ENCODE measurements around the gene PDZD4.
"Not testable (repeated sequence)": the region's sequence is repeated elsewhere in the genome, so short reads cannot be mapped to it uniquely, and the experiment has no call there.

Gene PDZD4

DNA sequence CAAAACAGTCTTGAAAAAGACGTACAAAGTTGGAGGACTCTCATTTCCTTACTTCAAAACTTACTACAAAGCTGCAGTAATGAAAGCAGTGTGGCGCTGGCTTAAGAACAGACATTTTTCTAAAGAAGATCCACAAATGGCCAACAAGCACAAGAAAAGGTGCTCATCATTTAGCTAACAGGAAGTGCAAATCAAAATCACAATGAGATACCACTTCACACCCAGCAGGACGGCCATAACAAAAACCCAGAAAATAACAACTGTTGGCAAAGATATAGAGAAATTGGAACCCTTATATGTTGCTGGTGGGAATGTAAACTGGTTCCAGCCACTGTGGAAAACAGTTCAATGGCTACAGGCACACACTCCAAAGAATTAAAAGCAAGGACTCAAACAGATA lies 3.3 kb downstream of the PDZD4 start:
- TF ChIP-seq, protein P1, sequence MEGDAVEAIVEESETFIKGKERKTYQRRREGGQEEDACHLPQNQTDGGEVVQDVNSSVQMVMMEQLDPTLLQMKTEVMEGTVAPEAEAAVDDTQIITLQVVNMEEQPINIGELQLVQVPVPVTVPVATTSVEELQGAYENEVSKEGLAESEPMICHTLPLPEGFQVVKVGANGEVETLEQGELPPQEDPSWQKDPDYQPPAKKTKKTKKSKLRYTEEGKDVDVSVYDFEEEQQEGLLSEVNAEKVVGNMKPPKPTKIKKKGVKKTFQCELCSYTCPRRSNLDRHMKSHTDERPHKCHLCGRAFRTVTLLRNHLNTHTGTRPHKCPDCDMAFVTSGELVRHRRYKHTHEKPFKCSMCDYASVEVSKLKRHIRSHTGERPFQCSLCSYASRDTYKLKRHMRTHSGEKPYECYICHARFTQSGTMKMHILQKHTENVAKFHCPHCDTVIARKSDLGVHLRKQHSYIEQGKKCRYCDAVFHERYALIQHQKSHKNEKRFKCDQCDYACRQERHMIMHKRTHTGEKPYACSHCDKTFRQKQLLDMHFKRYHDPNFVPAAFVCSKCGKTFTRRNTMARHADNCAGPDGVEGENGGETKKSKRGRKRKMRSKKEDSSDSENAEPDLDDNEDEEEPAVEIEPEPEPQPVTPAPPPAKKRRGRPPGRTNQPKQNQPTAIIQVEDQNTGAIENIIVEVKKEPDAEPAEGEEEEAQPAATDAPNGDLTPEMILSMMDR (conservative IDR thresholded peaks at IDR 0.05), result no peak
- H3K27ac ChIP-seq, result no peak overlapping the region

DNA sequence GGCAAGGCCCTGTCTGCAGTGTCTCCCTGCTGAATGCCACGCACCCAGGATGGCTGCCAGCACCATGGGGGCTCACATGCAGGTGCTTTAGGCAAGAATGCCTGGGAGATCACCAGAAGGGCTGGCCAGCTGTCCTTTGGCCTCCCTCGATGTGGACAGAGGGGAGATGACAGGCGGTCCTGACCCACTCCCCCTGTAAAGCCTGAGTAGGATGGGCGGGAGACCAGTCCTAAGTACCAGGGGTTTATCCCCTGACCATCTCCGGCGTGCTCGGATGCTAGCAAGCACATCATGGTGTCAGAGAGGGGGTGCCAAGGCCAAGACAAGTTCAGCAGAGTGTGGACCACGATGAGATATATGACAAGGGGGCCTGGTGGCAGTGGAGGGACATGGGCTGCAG lies 5.3 kb downstream of the PDZD4 start:
- TF ChIP-seq, protein P1 (conservative IDR thresholded peaks at IDR 0.05), result no peak
- H3K27ac ChIP-seq, result no peak overlapping the region

DNA sequence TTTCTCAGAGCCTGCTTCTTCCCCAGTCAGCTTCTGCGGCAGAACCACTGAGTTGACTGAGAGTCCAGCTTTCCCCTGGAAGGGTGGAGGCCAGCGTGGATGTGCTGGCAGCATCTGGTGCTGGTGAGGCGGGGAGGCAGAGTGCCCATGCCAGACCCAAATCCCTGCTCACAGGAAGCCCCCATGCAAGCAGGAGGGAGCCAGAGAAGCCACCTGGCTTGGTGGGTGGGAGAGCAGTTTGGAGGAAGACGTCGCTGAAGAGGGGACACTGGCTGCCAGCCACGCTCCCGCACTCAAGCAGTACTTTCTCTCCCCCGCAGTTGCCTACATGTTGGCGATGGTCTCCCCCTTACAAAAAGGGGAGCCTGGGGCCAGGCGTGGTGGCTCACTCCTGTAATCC lies 6.0 kb downstream of the PDZD4 start:
- TF ChIP-seq, protein P1 (conservative IDR thresholded peaks at IDR 0.05), result no peak
- no peak overlapping the region for H3K27ac ChIP-seq

DNA sequence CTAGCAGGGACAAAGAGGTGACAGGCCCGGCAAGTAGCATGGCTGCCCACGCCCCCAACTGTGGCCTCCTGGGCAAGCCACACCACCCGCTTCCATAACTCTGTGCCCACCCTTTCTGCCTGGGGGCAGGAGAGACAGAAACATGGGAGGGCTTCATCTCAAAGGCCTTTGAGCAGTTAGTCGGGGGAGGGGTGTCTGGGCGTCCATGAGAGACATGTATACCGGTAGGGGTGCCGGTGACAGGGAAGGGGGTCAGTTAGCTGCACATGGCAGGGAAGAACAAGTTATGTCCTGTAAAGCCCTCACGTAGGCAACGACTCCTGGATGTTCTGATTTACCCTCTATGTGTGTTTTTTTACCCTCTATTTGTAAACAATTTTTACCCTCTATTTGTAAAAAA lies 9.3 kb downstream of the PDZD4 start:
- TF ChIP-seq, protein P1 (conservative IDR thresholded peaks at IDR 0.05), result no peak
- H3K27ac ChIP-seq, result no peak overlapping the region

DNA sequence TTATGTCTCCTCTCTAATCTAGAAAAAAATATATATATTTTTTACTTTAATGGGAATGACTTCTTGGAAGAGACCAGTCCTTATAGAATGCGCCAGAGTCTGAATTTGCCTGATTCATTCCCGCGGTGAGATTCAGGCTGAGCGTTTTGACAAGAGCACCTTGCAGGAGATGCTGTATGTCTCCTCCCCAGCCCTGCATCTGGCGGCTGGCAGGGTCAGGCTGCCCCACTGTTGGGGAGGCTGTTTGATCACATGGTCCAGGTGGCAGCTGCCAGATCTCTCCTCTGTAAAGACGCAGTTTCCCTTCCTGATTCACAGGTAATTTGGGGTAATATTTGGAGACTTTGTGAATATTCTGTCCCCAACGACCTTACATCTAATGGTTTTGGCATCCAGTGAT lies 9.7 kb downstream of the PDZD4 start:
- TF ChIP-seq, protein P1 (conservative IDR thresholded peaks at IDR 0.05), result no peak
- no peak overlapping the region for H3K27ac ChIP-seq

DNA sequence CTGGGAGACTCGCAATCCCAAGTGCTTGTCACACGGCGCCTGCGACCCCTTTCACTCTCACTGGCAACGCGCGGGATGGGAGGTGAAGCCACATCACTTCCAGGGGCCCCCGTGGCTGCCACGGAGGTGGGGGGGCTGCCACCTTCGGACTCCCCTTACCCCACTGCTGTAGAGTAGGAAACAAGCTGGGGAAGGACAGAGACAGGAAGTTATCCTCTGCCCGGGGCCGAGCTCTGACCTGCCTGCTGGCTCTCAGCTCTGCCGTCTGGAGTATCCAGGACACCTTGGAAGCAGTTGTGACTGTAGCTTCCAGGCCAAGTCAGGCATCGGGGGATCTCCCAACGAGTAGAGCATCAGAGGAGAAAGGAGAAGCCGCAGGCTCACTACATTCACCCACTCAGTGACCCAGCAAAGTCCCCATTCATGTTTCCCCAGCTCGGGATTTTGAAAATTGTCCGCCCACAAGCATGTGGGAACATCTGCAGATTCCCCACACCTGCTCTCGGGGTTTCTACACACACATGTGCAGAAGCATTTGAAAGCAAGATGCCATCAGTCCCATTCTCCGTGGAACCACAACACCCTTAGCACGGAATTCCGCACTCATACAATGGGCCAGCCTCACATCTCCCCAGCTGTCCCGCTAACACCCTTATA lies 10.8 kb downstream of the PDZD4 start:
- peak overlapping the region; percentile 71 for H3K27ac ChIP-seq
- TF ChIP-seq, protein P1 (conservative IDR thresholded peaks at IDR 0.05), result no peak

DNA sequence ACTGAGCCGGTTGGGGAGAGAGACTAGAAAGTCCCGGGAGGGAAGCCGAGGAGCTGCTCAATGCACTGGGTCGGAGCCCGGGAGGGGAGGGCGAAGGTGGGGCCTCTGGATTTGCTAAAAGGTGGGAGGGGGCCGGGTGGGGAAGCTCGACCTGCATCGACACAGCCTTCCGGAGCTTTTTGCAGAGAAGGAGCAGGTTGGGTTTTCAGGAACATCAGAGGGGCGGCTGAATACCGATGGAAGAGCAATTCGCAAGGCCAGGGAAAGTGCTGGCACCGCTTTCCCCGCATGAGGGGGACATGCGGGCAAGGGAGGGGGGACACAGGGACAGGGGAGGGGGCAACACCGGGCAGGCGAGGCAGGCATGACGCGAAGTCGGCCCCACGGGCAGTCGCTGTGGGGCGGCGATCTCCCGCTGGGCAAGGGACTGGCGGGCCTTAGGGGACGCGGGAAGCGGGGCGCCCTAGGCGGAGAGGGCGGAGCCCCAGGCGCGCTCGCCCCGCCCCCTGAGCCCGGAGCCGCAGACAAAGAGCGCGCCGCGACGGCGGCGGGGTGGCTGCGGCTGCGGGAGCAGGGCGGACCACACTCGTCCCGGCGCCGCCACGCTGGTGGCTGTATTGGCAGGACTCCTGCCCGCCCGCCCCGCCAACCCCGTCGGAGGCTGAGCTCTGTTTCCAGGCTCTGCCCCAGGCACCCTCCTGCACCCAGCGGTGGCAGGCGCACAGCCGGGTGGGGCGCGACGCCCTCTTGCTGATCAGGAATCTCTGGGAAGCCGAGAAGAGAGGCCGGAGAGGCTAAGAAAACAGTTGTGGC lies 11.6 kb downstream of the PDZD4 start:
- TF ChIP-seq, protein P1 (conservative IDR thresholded peaks at IDR 0.05), result no peak
- H3K27ac ChIP-seq, result peak overlapping the region; percentile 71

DNA sequence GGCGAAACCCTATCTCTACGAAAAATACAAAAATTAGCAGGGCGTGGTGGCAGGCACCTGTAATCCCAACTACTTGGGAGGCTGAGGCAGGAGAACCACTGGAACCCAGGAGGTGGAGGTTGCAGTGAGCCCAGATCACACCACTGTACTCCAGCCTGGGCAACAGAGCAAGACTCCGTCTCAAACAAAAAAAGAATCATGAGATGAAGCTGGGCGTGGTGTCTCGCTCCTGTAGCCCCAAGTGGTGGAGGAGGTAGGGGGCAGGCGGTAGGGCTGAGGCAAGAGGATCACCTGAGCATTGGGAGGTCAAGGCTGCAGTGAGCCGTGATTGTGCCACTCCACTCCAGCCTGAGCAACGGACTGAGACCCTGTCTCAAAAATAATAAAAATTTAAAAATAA lies 12.3 kb downstream of the PDZD4 start:
- H3K27ac ChIP-seq, result not testable (repeated sequence)

Measured in VCaP (cell line).